Mucosa of rectum (tissue), 2 donors: ENCODE measurements around the gene DDX1.
"Not testable (repeated sequence)": the region's sequence is repeated elsewhere in the genome, so short reads cannot be mapped to it uniquely, and the experiment has no call there.

Experiments
- H3K27ac ChIP-seq, 2 donors: one replicate each; pipeline ENCODE4 v1.7.0; 2013; ENCODE audit warnings: inconsistent platforms in 2 of 2, low read depth in 2 of 2, low read length in 2 of 2
- H3K27me3 ChIP-seq, 2 donors: one replicate each; pipeline ENCODE4 v1.7.0; 2013; ENCODE audit warnings: low read length in 2 of 2; ENCODE audit not compliant: control insufficient read depth in 2 of 2, insufficient read depth in 2 of 2
- H3K36me3 ChIP-seq, 2 donors: one replicate each; pipeline ENCODE4 v1.7.0; 2013; ENCODE audit warnings: low read length in 2 of 2; ENCODE audit not compliant: control insufficient read depth in 2 of 2, insufficient read depth in 2 of 2
- H3K4me1 ChIP-seq, 2 donors: one replicate each; pipeline ENCODE4 v1.7.0; 2013; ENCODE audit warnings: low read length in 2 of 2, mild to moderate bottlenecking in 1 of 2; ENCODE audit not compliant: control insufficient read depth in 2 of 2, insufficient read depth in 2 of 2
- H3K4me3 ChIP-seq, 2 donors: one replicate each; pipeline ENCODE4 v1.7.0; 2013; ENCODE audit warnings: low read length in 2 of 2
- H3K9ac ChIP-seq, 2 donors: one replicate each; pipeline ENCODE4 v1.7.0; 2013; ENCODE audit warnings: low read length in 2 of 2, low read depth in 1 of 2, mild to moderate bottlenecking in 1 of 2
- H3K9me3 ChIP-seq, 2 donors: one replicate each; pipeline ENCODE4 v1.7.0; 2013; ENCODE audit warnings: low read length in 2 of 2; ENCODE audit not compliant: control insufficient read depth in 2 of 2
- donor health status: healthy.
- donor health status: Normal muscosa, but diverticular disease.

DDX1 gene

DNA sequence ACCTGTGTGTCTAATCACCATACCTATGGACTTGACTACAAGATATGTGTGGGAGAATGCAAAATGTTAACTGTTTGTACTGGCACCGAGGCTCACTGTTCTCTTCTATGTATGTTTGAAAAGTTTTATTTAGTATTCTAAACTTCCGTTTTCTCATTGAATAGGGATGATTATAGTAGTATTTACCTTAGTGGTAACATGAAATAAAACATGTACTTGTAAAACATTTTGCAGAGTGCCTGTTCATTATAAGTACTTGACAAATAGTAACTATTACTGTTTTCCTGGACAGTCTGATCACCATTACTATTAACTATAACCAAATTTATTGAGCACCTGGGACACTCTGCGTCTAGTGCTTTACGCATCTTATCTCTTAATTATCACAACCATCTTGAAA lies 24.8 kb downstream of the DDX1 start:
- no peak overlapping the region for H3K27ac ChIP-seq
- H3K36me3 ChIP-seq, result peaks cover 32 to 50% of the 10 kb centered on the region in 2 donors
- H3K9me3 ChIP-seq, result no peaks in the 10 kb centered on the region
- H3K9ac ChIP-seq, result no peak overlapping the region
- no peaks in the 10 kb centered on the region for H3K27me3 ChIP-seq
- H3K4me1 ChIP-seq, result no peaks in the 10 kb centered on the region
- no peak overlapping the region for H3K4me3 ChIP-seq

DNA sequence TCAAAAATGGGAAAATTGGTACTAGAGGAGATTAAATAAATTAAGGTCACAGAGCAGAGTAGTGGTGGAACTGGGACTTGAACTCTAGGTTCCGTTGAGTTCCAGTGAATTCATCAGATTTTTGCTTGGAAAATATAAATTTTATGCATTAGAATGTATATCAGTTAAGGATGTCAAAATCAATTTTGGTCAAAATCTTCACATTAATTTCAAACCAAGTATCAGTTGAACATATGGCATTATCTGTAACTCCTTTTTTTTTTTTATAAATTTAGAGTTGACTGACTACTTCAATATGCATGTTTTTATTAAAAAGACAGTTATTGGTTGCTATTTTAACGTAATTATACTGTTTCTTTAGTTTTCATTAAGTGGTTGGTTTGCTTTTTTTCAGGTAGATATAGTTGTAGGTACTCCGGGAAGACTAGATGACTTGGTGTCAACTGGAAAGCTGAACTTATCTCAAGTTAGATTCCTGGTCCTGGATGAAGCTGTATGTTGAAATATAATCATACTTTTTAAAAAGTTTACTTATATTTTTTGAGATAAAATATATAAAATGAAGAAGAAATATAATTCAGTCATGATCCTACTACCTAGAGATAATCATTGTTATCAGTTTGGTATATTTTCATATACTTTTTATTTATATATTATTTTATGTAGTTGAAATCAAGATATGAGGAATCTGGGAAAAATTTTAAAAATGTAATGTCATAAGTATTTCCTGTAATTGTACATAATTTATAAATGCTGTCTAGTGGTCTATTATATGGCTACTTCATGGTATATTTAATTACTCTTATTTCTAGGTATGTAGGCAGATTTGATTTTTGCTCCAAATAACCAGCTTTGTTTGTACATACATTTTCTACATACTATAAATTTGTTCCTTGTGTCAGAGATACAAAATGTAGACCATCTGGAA lies 25.4 kb downstream of the DDX1 start:
- peaks cover 34 to 53% of the 10 kb centered on the region in 2 donors for H3K36me3 ChIP-seq
- H3K4me1 ChIP-seq, result no peaks in the 10 kb centered on the region

DNA sequence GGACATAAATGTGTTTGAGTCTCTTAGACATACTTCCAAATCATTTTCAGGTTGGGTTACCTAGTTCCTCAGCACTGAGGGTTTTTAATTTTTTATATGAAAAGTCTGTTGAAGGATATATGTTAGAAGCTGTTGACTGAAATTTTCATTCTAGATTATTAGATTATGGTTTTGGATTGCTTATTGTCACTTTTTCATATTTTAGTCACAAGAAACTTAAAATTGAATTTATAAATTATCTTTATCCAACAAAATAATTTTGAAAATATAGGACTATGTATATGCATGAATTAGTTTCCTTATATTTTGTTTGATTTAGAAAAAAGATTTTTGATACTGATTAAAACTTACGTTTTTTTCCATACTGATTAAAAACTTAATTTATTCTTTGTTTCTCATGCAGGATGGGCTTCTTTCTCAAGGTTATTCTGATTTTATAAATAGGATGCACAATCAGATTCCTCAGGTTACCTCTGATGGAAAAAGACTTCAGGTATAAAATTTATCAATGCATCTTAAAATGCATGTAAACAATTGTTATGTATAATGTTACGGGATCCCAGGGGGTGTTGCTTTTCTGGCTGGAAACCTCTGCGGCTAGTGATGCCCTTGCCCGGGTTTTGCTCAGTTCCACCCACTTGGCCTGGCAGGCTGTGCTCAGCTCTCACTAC lies 26.2 kb downstream of the DDX1 start:
- no peak overlapping the region for H3K9ac ChIP-seq
- no peaks in the 10 kb centered on the region for H3K9me3 ChIP-seq
- no peaks in the 10 kb centered on the region for H3K27me3 ChIP-seq
- no peak overlapping the region for H3K4me3 ChIP-seq
- peaks cover 42 to 61% of the 10 kb centered on the region in 2 donors for H3K36me3 ChIP-seq
- no peaks in the 10 kb centered on the region for H3K4me1 ChIP-seq
- H3K27ac ChIP-seq, result no peak overlapping the region

More for the DNA sequence above, 25.4 kb downstream of the DDX1 start:
- Histone ChIP-seq H3K9me3 (no peaks in the 10 kb centered on the region), H3K27ac (no peak overlapping the region), H3K4me3 (no peak overlapping the region), H3K9ac (no peak overlapping the region), H3K27me3 (no peaks in the 10 kb centered on the region)

DNA sequence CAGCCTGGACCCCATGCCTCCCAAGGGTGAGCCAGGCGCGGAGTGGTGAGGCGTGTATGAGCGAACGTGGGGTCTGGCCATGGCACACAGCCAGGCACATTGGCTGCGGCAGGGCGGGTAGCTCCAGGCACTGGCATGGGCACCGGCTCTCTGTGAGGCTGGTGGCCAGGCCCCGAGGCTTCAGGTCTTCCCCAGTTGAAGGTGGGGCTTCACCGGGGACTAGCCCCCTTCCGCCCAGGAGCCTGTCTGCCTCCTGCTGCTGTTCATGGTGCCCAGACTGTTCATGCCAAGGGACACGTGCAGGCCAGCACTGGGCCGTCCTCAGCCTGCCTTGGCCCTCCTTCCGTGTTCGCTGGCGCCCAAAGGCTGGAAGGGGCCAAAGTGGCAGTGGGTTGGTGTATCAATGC lies 26.8 kb downstream of the DDX1 start:
- Histone ChIP-seq H3K27me3 (no peaks in the 10 kb centered on the region), H3K27ac (no peak overlapping the region), H3K4me3 (no peak overlapping the region), H3K36me3 (peaks cover 45 to 61% of the 10 kb centered on the region in 2 donors), H3K4me1 (no peaks in the 10 kb centered on the region), H3K9ac (no peak overlapping the region), H3K9me3 (no peaks in the 10 kb centered on the region)

DNA sequence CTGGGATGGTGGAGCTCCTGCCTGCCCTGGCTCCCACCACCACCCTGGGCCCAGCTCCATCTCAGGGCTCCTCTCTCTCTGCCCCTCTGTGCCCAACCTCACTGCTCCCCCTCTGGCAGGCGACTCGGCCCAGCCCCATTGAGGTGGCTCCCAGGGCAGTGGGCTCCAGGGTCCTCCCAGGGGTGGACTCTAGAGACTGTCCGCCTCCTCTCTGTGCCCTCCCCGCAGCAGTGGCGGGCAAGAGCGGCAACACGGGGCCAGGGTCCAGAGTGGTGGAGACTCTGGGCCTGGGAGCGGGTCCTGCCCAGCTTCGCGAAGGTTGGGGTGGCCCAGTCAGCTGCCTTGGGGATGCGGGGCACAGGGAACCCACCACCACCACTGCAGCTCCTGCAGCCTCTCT lies 27.4 kb downstream of the DDX1 start:
- H3K9me3 ChIP-seq, result no peaks in the 10 kb centered on the region
- H3K4me3 ChIP-seq, result no peak overlapping the region
- H3K36me3 ChIP-seq, result peaks cover 51 to 61% of the 10 kb centered on the region in 2 donors
- no peaks in the 10 kb centered on the region for H3K4me1 ChIP-seq
- H3K9ac ChIP-seq, result no peak overlapping the region
- H3K27ac ChIP-seq, result no peak overlapping the region
- no peaks in the 10 kb centered on the region for H3K27me3 ChIP-seq

DNA sequence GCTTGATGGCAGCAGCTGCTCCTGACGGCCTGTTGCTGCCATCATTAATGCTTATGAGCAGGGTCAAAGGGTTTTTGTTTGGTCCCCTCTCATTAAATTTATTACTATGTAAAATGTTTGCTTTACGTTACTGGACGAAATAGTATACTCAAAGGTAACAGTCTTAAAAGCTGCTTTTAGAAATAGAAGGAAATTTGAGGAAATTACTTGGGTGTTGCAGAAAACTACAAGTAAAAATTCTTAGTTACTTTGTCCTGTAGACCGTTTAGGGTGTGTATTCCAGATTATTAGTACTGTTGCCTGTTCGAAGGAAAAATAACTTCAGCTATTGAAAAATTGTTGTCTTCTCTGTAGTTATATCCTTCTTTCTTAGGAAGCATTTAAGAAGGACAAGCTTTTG lies 27.8 kb downstream of the DDX1 start:
- H3K36me3 ChIP-seq, result peaks cover 51 to 66% of the 10 kb centered on the region in 2 donors
- no peaks in the 10 kb centered on the region for H3K4me1 ChIP-seq
- H3K9me3 ChIP-seq, result no peaks in the 10 kb centered on the region
- no peaks in the 10 kb centered on the region for H3K27me3 ChIP-seq
- H3K9ac ChIP-seq, result no peak overlapping the region
- H3K27ac ChIP-seq, result no peak overlapping the region
- no peak overlapping the region for H3K4me3 ChIP-seq

DNA sequence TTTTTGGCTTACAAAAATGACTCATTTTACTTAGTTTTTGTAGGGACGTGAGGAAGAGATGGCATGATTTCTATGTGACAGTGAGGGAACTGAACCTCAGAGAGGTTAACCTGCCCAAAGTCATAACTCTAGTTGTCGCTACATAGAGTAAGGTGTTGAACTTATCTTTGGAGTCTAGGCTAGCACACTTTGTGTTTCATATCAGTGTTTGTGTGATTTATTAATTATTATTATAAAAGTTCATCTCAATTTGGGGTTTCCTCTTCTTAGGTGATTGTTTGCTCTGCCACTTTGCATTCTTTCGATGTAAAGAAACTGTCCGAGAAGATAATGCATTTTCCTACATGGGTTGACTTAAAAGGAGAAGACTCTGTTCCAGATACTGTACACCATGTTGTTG lies 28.3 kb downstream of the DDX1 start:
- no peaks in the 10 kb centered on the region for H3K4me1 ChIP-seq
- H3K4me3 ChIP-seq, result no peak overlapping the region
- peaks cover 55 to 68% of the 10 kb centered on the region in 2 donors for H3K36me3 ChIP-seq
- H3K27me3 ChIP-seq, result no peaks in the 10 kb centered on the region
- no peak overlapping the region for H3K9ac ChIP-seq
- H3K27ac ChIP-seq, result no peak overlapping the region
- no peaks in the 10 kb centered on the region for H3K9me3 ChIP-seq

DNA sequence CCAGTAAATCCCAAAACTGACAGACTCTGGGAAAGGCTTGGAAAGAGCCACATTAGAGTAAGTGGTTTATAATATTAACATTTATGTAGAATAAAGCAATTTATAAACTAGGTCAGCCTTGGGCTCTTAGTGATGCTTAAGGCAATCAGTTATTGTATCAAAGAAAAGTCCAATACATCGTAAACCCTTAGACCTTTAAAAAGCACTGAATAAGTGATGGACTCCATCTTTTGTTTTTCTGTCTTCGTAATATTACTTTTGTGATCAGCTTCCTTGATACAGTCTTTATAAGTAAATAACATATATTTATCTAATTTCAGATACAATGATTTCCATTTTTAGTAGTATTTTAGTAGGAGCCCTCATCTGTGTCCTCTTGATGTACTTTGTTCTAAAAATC lies 28.7 kb downstream of the DDX1 start:
- Histone ChIP-seq H3K36me3 (peaks cover 58 to 67% of the 10 kb centered on the region in 2 donors), H3K4me3 (no peak overlapping the region), H3K4me1 (no peaks in the 10 kb centered on the region), H3K9ac (no peak overlapping the region), H3K27me3 (no peaks in the 10 kb centered on the region), H3K27ac (no peak overlapping the region), H3K9me3 (no peaks in the 10 kb centered on the region)

DNA sequence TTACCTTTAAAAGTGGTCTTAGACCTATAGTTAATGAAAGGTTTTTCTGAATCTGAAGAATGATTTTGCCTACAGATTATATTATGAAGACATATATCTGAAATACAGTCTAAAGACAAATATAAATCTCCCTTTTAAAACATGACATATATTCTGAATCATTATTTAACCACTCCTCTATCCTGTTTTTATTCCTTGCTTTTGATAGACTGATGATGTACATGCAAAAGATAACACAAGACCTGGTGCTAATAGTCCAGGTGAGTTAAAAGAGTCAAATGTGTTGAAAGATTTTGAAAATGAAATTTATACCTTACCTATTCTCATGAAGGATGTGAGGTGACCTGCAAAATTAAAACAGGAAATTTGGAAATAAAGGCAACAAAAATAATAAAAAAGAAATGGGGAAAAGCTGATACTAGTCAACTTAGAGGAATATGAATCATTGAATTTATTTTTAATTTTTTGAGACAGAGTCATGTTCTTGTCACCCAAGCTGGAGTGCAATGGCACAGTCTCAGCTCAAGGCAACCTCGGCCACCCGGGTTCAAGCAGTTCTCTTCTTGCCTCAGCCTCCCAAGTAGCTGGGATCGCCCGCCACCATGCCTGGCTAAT lies 29.3 kb downstream of the DDX1 start:
- Histone ChIP-seq H3K9me3 (no peaks in the 10 kb centered on the region), H3K27ac (no peak overlapping the region), H3K4me1 (no peaks in the 10 kb centered on the region), H3K36me3 (peaks cover 58 to 67% of the 10 kb centered on the region in 2 donors), H3K27me3 (no peaks in the 10 kb centered on the region), H3K9ac (no peak overlapping the region), H3K4me3 (no peak overlapping the region)

DNA sequence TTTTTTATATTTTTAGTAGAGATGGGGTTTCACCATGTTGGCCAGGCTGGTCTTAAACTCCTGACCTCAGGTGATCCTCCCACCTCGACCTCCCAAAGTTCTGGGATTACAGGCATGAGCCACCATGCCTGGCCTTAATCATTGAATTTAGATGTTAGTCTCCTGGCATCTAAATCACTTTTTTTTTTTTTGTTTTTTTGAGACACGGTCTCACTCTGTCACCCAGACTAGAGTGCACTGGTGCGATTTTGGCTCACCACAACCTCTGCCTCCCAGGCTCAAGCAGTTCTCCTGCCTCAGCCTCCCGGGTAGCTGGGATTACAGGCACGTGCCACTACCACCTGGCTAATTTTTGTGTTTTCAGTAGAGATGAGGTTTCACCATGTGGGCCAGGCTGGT lies 29.8 kb downstream of the DDX1 start:
- not testable (repeated sequence) for H3K27me3 ChIP-seq, H3K27ac ChIP-seq, H3K9ac ChIP-seq, H3K4me1 ChIP-seq, H3K4me3 ChIP-seq, H3K9me3 ChIP-seq
- H3K36me3 ChIP-seq, result peaks cover 59 to 62% of the 10 kb centered on the region in 2 donors
